Endometrial microvascular endothelial cells (primary cell): ENCODE results near the gene UCHL5. TPM values are rescaled to one million over a fixed set of nuclear protein-coding genes. Genes with fewer than 3 reads are reported as not detected.

Experiments used
- in situ Hi-C: cut with HindIII; loops from 2 replicates; pipeline ENCODE4 v1.10.0; 2017; ENCODE audit warnings: low sequenced_read_pairs, low pct_unique_long_range_greater_than_20kb; ENCODE audit errors: inconsistent ontology term
- total RNA-seq: library from RNA; depleted of rRNA; stranded (reverse); fragments of >200 nt; gene quantifications from one replicate; pipeline ENCODE4 v1.2.3, GENCODE V29; 2015; ENCODE audit errors: inconsistent ontology term

Gene UCHL5
- total RNA-seq, 1 donor from 2014 or later, result 43.8 TPM

DNA sequence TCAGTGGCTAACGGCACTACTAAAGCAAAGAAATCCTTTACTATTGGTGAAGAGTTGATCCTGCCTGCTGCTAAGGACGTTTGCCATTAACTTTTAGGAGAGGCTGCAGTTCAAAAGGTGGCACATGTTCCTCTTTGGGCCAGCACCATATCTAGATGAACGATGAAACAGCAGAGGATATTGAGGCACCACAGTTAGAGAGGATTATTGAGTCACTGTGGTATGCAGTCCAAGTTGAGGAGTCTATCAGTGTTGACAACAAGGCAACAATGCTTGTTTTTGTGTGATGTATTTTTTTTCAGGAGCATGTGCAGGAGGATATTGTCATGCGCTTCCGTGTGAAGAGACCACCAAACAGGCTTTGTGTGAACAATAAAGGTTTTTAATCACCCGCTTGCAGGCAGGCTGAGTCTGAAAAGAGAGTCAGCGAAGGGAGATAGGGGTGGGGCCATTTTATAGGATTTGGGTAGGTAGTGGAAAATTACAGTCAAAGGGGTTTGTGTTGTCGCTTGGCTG lies 80.9 kb downstream of the UCHL5 start:
- in situ Hi-C loops, result no loop called here

DNA sequence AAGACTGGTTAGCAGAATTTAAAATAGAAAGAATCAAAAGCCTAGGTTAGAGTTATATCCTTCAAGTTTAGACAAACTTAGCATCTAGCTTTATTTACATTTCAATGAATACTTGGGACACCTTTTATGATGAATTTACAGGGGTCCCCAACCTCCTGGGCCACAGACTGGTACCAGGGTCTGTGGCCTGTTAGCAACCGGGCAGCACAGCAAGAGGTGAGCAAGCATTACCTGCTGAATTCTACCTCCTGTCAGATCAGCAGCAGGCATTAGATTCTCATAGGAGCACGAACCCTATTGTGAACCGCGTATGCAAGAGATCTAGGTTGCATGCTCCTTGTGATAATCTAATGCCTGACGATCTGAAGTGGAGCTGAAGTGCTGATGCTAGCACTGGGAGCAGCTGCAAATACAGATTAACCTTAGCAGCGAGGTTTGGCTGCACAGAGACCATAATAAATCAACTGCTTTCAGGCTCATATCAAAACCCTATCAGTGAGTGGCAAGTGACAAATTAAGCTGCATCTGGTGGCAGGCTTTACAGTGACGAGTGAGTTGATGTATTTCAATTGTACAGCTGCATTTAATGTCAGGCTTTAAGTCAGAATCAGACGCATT lies 82.0 kb downstream of the UCHL5 start:
- in situ Hi-C loops, result no loop called here

GRCh38 chr1:192976576-192976975 lies 82.6 kb downstream of the UCHL5 start:
- in situ Hi-C loops, result no loop called here

DNA sequence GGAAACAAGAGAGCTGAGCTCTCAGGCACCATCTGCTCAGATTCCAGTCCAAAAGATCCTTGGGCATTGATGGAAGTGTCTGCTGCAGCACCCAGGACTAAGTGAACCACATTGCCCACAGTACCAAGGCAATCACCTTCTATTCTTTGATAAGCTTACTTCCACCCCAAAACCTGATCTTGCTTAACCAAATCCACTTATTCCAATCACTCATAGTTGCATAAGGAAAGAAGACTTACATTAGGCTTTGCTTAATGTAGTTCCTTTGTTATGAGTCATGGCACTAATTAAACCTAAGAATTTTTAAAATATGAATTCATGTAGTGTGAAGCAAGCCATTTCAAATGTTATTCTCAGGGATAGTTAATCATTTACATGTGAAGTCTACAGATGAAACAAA lies 84.5 kb downstream of the UCHL5 start:
- in situ Hi-C loops, result no loop called here

DNA sequence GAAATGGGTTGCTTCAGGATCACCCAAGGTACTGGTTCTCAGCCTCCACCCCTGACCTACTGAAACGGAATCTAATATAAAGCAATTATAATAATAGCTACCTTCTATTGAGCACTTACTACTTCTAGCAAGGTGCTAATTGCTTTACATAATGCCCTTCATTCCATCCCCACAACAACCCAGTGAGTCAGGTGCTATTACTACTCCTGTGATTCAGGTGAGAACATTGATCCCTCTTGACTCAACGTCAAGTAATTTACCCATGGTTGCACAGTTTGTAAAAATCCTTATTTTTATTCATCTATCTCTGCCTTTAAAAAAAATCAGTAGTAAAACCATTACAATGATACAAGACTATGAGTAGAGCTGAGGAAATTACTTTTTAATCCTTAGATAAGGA lies 85.2 kb downstream of the UCHL5 start:
- in situ Hi-C loops, result no loop called here

DNA sequence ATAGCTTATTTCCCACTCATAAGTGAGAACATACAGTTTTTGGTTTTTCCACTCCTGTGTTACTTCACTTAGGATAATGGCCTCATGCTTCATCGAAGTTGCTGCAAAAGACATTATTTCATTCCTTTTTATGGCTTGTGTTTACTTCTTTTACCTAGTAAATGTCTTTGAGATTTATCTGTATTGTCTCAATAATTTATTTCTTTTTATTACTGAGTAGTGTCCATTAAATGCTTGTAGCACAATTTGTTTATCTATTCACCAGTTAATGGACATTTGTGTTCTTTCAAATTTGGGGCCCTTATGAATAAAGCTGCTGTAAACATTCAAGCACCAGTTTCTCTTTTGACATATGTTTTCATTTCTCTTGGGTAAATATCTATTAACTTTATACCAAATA lies 86.0 kb downstream of the UCHL5 start:
- in situ Hi-C loops, result no loop called here

DNA sequence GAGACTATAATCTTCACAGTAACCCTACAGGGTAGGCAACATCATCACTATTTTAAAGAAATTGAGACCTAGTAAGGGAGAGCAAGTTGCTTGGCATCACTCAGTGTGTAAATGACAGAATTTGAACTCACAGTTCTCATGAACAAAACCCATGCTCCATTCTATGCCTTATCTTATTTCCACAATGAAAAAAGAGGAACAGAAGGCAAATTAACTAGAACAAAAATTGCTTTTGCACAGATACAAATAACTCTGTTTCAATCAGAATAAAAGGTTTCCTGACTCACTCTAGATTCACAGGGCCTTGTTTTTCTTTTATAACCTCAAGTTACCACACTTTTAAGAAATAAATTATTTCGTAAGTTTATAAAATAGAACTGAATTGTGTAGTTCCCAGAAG lies 90.1 kb downstream of the UCHL5 start:
- in situ Hi-C loops, result no loop called here

- in situ Hi-C loops, result no loop called here
Measured at GRCh38 chr1:192968323-192968722, 90.8 kb downstream of the UCHL5 start.

DNA sequence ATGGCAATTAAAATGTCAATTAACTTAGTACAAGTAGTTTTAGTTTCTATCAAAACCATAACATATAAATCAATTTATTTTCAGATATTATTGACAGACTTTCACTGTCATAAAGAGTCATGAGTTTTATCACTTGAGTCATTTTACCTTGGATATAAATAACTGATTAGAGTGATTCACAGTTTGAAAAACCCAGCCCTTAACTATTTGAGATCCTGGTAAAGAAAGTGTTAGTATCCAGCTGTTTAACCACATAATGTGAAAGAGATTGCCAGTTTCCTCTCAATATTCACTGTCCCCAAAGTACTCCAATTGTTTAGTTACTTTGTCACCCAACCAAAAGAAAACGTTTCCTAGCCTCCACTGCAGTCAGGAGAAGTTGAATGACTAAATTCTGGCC lies 91.3 kb downstream of the UCHL5 start:
- in situ Hi-C loops, result no loop called here

DNA sequence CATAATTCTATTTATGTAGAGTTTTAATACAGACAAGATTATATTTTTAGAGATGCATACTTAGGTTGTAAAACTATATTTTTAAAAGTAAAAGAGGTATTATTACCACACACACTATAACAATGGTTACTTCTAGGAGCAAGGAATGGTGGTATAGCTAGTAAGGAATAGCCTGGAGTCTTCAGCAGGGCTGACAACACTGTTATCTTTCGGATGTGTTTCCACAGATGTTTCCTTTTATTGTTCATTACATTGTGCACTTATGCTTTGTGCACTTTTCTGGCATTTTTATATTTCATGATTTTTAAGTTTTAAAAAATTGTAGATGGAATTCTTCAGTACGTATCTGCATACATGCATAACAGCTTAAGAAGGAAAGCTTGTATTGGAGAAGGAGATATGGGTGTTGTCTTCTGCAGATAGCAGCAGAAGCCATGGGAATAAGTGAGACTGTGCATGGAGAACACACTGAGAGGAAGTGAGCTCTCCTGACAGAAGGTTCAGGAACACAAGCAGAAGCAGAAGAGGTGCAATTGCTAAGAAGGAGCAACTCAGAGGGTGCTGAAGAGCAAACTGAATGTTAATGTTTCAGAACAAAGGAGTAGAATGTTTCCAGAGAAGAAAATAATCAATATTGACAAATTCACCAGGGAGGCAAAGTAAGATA lies 91.8 kb downstream of the UCHL5 start:
- in situ Hi-C loops, result no loop called here

GRCh38 chr1:192966073-192966472 lies 93.1 kb downstream of the UCHL5 start:
- in situ Hi-C loops, result no loop called here

- in situ Hi-C loops, result no loop called here
Measured at GRCh38 chr1:192962901-192963300, 96.3 kb downstream of the UCHL5 start.

Other genes with a start within 250 kb of the UCHL5 start
- 64.1 TPM for gene RO60, start 252 bp upstream of the UCHL5 start, total RNA-seq
- 18.1 TPM for gene GLRX2, start 46.1 kb upstream of the UCHL5 start, total RNA-seq
- 17.2 TPM for gene CDC73, start 62.7 kb upstream of the UCHL5 start, total RNA-seq
- 0.09 TPM for gene B3GALT2, start 127.3 kb upstream of the UCHL5 start, total RNA-seq